Body of pancreas (tissue), 4 donors: ENCODE measurements around the gene CDC42SE1.

Experiments
- POLR2A ChIP-seq, 3 donors: fragments of 450-650 bp; IDR thresholded peaks; one replicate each; pipeline ENCODE4 v1.6.1; 2016; ENCODE audit warnings: antibody characterized with exemption in 3 of 3, mild to moderate bottlenecking in 2 of 3
- TF ChIP-seq, protein P1 (sequence below), 7 experiments: fragments of 450-650 bp in 4 of 7; fragments of 200-600 bp in 3 of 7; sonication (generic) in 3 of 7; IDR thresholded peaks; one replicate each; pipeline ENCODE4 v1.5.1; 2016 to 2019; ENCODE audit warnings: antibody characterized with exemption in 7 of 7

DNA sequence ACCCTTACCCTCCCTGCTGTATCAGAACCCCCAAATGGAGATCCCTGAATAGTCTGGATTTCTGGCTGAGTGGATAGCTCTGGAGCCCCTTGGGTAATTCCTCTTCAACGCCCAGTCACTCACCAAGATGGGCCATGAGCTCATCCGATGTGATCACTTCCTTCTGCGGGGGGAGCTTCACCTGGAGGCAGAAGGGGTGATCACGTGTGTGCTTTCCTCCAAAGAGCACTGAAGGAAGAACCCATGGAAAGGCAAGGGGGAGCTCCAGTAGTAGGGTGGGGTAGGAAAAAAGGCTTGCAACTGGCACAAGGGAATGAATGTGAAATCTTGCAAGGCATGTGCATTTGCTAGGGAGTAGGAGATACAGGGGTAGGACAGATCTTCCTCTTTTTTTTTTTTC, 57.8 kb downstream of the CDC42SE1 start:
- TF ChIP-seq, protein P1, sequence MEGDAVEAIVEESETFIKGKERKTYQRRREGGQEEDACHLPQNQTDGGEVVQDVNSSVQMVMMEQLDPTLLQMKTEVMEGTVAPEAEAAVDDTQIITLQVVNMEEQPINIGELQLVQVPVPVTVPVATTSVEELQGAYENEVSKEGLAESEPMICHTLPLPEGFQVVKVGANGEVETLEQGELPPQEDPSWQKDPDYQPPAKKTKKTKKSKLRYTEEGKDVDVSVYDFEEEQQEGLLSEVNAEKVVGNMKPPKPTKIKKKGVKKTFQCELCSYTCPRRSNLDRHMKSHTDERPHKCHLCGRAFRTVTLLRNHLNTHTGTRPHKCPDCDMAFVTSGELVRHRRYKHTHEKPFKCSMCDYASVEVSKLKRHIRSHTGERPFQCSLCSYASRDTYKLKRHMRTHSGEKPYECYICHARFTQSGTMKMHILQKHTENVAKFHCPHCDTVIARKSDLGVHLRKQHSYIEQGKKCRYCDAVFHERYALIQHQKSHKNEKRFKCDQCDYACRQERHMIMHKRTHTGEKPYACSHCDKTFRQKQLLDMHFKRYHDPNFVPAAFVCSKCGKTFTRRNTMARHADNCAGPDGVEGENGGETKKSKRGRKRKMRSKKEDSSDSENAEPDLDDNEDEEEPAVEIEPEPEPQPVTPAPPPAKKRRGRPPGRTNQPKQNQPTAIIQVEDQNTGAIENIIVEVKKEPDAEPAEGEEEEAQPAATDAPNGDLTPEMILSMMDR (IDR thresholded peaks at IDR 0.05) = no peak
- no peak for TF ChIP-seq POLR2A (IDR thresholded peaks at IDR 0.05)
